OCI-LY3 (cell line): ENCODE data around the gene CCDC12.

Experiments used
- H2AFZ ChIP-seq: fragments of 200-600, 300-600 bp; shearing (Covaris generic); 2 replicates; pipeline ENCODE4 v1.6.0; 2014; ENCODE audit warnings: antibody characterized with exemption, low read depth, low read length
- H3K27ac ChIP-seq: fragments of 200-600, 300-600 bp; sonication (generic); 2 replicates; pipeline ENCODE4 v1.5.1; 2014; ENCODE audit warnings: mild to moderate bottlenecking, low read length, moderate library complexity, mixed read lengths
- H3K27me3 ChIP-seq: fragments of 200-600, 300-600 bp; sonication (generic); 2 replicates; pipeline ENCODE4 v1.6.1; 2014; ENCODE audit warnings: low read depth, low read length, mixed read lengths
- H3K36me3 ChIP-seq: fragments of 200-600, 300-600 bp; sonication (generic); replicated peaks from 2 replicates; pipeline ENCODE3; 2014; ENCODE audit warnings: low read depth, low read length, mixed read lengths
- H3K4me1 ChIP-seq: fragments of 300-600, 200-600 bp; sonication (generic); 2 replicates; pipeline ENCODE4 v1.6.1; 2014; ENCODE audit warnings: low read length, mixed read lengths
- H3K4me2 ChIP-seq: fragments of 200-600, 300-600 bp; sonication (generic); 2 replicates; pipeline ENCODE4 v1.6.1; 2014; ENCODE audit warnings: low read length, mixed read lengths
- H3K4me3 ChIP-seq: fragments of 300-600, 200-600 bp; sonication (generic); 2 replicates; pipeline ENCODE4 v1.5.1; 2014; ENCODE audit warnings: antibody characterized with exemption, mild to moderate bottlenecking, low read length, moderate library complexity
- H3K79me2 ChIP-seq: fragments of 300-600, 200-600 bp; shearing (Covaris generic); 2 replicates; pipeline ENCODE4 v1.6.1; 2014; ENCODE audit warnings: mild to moderate bottlenecking, low read length, mixed read lengths
- H3K9ac ChIP-seq: fragments of 300-600, 200-600 bp; shearing (Covaris generic); 2 replicates; pipeline ENCODE4 v1.6.0; 2014; ENCODE audit warnings: mild to moderate bottlenecking, low read length, moderate library complexity
- H3K9me3 ChIP-seq: fragments of 200-600, 300-600 bp; shearing (Covaris generic); 2 replicates; pipeline ENCODE4 v1.6.1; 2014; ENCODE audit warnings: low read length, mixed read lengths; ENCODE audit not compliant: insufficient read depth
- H4K20me1 ChIP-seq: fragments of 200-600, 300-600 bp; sonication (generic); 2 replicates; pipeline ENCODE4 v1.6.1; 2016; ENCODE audit warnings: low read length, mixed read lengths; ENCODE audit not compliant: insufficient read depth
- CTCF ChIP-seq: fragments of 200-600, 300-600 bp; sonication (generic); IDR thresholded peaks from 2 replicates; pipeline ENCODE4 v1.5.1; 2014; ENCODE audit warnings: antibody characterized with exemption, low read length, low read depth
- EZH2phosphoT487 ChIP-seq: fragments of 200-600 bp; shearing (Covaris generic); IDR thresholded peaks from 2 replicates; pipeline ENCODE4 v1.6.1; 2018; ENCODE audit warnings: antibody characterized with exemption, mixed run types, low read depth

CCDC12 gene

GRCh38 chr3:47016086-47016933 is 39.8 kb upstream of the CCDC12 start:
- Histone ChIP-seq H2AFZ (no peak overlapping the region), H4K20me1 (peaks cover 16% of the 10 kb centered on the region), H3K79me2 (peaks cover 3% of the 10 kb centered on the region; the same call in 1 of the 2 replicates), H3K4me2 (no peak overlapping the region), H3K9ac (no peak overlapping the region), H3K36me3 (peaks cover 38% of the 10 kb centered on the region), H3K27ac (no peak overlapping the region), H3K27me3 (no peaks in the 10 kb centered on the region), H3K4me3 (no peak overlapping the region), H3K9me3 (no peaks in the 10 kb centered on the region), H3K4me1 (peaks cover 14% of the 10 kb centered on the region)
- no peak for TF ChIP-seq EZH2phosphoT487
- TF ChIP-seq CTCF: no peak

- Histone ChIP-seq H3K9me3 (no peaks in the 10 kb centered on the region), H3K4me2 (no peak overlapping the region), H3K9ac (no peak overlapping the region), H3K27me3 (no peaks in the 10 kb centered on the region), H3K79me2 (no peaks in the 10 kb centered on the region), H3K27ac (no peak overlapping the region), H3K4me1 (peaks cover 13% of the 10 kb centered on the region), H3K36me3 (peaks cover 45% of the 10 kb centered on the region), H2AFZ (no peak overlapping the region), H4K20me1 (peaks cover 16% of the 10 kb centered on the region), H3K4me3 (no peak overlapping the region)
- TF ChIP-seq EZH2phosphoT487: no peak
- no peak for TF ChIP-seq CTCF
Measured at GRCh38 chr3:47015151-47015550, 38.6 kb upstream of the CCDC12 start.

- Histone ChIP-seq H3K27ac (no peak overlapping the region), H3K4me3 (no peak overlapping the region), H3K4me1 (peaks cover 2% of the 10 kb centered on the region), H3K9ac (no peak overlapping the region), H3K36me3 (peaks cover 46% of the 10 kb centered on the region), H3K79me2 (no peaks in the 10 kb centered on the region), H3K4me2 (no peak overlapping the region), H3K9me3 (no peaks in the 10 kb centered on the region), H3K27me3 (no peaks in the 10 kb centered on the region), H4K20me1 (peaks cover 6% of the 10 kb centered on the region), H2AFZ (no peak overlapping the region)
- no peak for TF ChIP-seq CTCF
- no peak for TF ChIP-seq EZH2phosphoT487
Measured at GRCh38 chr3:47014036-47014435, 37.5 kb upstream of the CCDC12 start.

GRCh38 chr3:47013231-47013630 is 36.7 kb upstream of the CCDC12 start:
- H3K9me3 ChIP-seq: no peaks in the 10 kb centered on the region
- H3K9ac ChIP-seq: no peak overlapping the region
- H3K27me3 ChIP-seq: no peaks in the 10 kb centered on the region
- TF ChIP-seq CTCF (no peak), EZH2phosphoT487 (no peak)
- no peak overlapping the region for H3K4me3 ChIP-seq
- H3K4me1 ChIP-seq: no peaks in the 10 kb centered on the region
- no peak overlapping the region for H3K27ac ChIP-seq
- no peaks in the 10 kb centered on the region for H3K79me2 ChIP-seq
- no peak overlapping the region for H2AFZ ChIP-seq
- no peak overlapping the region for H3K4me2 ChIP-seq
- no peaks in the 10 kb centered on the region for H4K20me1 ChIP-seq
- peaks cover 49% of the 10 kb centered on the region for H3K36me3 ChIP-seq
